Kidney epithelial cell (primary cell): ENCODE data around the gene UCHL3. TPM values are rescaled to one million over a fixed set of nuclear protein-coding genes. Genes with fewer than 3 reads are reported as not detected.
A peak's percentile ranks its signal among the peaks of the same experiment; 100 is the strongest.

Experiments
- DNase-seq: peaks from one replicate; pipeline ENCODE4 v3.0.0-alpha.2; 2010; ENCODE audit warnings: low read depth
- H3K27me3 ChIP-seq: 2 replicates; pipeline ENCODE4 v1.6.0; 2011; ENCODE audit warnings: low read length; ENCODE audit not compliant: control insufficient read depth, insufficient read depth
- H3K36me3 ChIP-seq: 2 replicates; pipeline ENCODE4 v1.5.1; 2011; ENCODE audit warnings: low read length; ENCODE audit not compliant: control insufficient read depth, insufficient read depth
- H3K4me3 ChIP-seq: 2 replicates; pipeline ENCODE4 v1.5.1; 2011; ENCODE audit warnings: low read depth, mild to moderate bottlenecking, control low read depth, low read length
- total RNA-seq: library from RNA; depleted of rRNA; stranded (reverse); fragments of >200 nt; gene quantifications from 2 replicates; pipeline ENCODE4 v1.2.3, GENCODE V29; 2015
- TF ChIP-seq, protein P1 (sequence below): IDR thresholded peaks from 2 replicates; pipeline ENCODE4 v1.5.1; 2011; ENCODE audit warnings: mild to moderate bottlenecking, moderate library complexity, low read length, control low read depth, inconsistent platforms; ENCODE audit not compliant: insufficient read depth, poor library complexity, severe bottlenecking

The UCHL3 gene
- total RNA-seq, 1 donor from 2014 or later: 75.5 TPM

DNA sequence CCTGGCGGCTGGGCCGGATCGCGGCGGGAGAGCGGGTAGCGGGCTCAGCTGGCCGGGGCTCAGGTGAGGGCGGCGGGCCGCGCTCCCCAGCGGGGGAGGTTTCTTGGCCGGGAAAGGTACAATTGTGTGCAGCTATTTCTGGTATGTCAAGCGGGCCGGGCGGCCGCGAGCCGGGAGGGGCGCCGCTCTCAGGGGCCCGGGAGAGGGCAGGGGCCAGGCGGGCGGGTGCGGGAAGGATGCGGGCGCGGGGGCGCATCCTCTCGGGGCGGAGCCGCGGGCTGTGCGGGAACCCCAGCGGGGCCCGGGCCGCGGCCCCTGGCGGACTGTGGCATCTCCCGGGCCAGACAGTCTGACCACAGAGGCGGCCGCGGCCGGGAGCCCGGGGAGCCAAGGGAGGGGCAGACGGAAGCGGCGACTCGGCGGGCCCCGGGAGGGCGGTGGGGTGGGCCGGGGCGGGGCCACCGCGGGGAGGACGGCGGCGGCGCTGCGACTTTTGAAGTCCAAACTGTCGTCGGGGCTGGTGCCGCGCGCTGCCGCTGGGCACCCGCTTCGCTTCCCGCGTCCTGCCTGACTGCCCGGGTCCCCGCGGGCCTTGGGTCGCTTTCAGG, 86.3 kb downstream of the UCHL3 start, which contains the start of gene LMO7:
LMO7 (plus strand) TSS at position 503 of the 608 bp plus-strand sequence. CDS start 328 bp downstream, outside the sequence.
- H3K36me3 ChIP-seq: no peaks in the 10 kb centered on the region
- no peaks in the 10 kb centered on the region for H3K27me3 ChIP-seq
- H3K4me3 ChIP-seq: peak within 1 kb of the TSS; percentile 57
- TF ChIP-seq, protein P1, sequence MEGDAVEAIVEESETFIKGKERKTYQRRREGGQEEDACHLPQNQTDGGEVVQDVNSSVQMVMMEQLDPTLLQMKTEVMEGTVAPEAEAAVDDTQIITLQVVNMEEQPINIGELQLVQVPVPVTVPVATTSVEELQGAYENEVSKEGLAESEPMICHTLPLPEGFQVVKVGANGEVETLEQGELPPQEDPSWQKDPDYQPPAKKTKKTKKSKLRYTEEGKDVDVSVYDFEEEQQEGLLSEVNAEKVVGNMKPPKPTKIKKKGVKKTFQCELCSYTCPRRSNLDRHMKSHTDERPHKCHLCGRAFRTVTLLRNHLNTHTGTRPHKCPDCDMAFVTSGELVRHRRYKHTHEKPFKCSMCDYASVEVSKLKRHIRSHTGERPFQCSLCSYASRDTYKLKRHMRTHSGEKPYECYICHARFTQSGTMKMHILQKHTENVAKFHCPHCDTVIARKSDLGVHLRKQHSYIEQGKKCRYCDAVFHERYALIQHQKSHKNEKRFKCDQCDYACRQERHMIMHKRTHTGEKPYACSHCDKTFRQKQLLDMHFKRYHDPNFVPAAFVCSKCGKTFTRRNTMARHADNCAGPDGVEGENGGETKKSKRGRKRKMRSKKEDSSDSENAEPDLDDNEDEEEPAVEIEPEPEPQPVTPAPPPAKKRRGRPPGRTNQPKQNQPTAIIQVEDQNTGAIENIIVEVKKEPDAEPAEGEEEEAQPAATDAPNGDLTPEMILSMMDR: no peak
- DNase-seq: no peak

DNA sequence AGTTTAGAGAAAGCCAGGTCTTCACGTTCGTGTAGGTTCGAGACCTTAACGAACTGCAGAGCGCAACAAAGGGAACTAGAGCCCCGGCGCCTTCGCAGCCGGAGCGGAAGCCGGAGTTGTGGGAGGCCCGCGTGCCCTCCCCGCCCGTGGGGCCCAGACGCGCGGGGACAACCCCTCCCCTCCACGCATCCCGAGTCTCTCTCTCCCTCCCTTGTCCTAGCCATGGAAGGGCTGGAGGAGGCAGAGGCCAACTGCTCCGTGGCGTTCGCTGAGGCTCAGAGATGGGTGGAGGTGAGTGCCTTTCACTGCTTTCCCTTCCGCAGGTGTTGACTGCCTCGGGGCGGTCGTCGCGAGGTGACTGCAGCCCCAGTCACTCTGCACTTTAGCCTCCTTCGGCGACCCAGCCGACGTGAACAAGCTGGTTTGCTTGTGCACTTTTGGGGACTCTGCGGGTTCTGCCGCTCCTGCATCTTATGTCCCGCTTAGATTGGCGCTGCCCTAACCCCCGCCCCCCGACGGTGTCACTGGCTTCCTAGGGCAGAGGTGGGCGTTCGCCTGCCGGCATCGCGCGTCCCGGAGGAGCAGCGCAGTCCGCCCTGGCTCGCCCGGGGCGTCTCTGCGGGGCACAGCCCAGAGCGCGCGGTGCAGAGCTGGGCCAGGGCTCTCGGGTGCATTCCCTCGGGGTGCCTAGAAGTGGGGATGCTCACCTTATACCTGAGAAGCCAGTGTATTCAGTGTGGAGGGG, 87.0 kb downstream of the UCHL3 start:
- DNase-seq: no peak
- TF ChIP-seq, protein P1: no peak
- Histone ChIP-seq H3K4me3 (peak overlapping the region; percentile 57), H3K36me3 (no peaks in the 10 kb centered on the region), H3K27me3 (no peaks in the 10 kb centered on the region)

DNA sequence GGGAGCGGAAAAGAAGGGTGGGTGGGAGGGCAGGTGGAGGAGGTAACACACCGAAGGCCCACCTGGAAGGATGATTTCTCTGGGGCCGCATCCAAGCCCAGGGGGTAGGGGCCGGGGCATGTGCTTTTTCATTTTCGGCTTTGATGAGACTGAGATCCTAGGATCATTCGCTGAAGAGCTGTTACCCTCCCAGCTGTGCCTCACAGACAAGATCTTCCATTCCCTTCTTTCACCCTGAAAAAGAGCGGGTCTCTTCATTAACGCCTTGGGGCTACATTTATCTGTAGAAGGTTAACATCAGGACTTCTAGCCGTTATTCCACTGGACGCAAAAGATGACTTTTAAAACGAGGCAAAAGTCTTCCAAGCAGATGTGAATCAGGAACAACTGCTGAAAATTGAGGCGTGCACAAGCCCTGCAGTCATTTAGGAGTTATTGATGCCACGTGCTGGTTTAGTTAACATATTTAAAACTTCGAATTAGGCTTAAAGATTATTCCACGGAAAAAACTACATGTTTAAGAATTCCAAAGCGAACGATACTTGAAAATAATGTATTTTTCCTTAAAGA, 87.7 kb downstream of the UCHL3 start:
- no peak for DNase-seq
- Histone ChIP-seq H3K4me3 (peak overlapping the region; percentile 57), H3K36me3 (no peaks in the 10 kb centered on the region), H3K27me3 (no peaks in the 10 kb centered on the region)
- TF ChIP-seq, protein P1: no peak

DNA sequence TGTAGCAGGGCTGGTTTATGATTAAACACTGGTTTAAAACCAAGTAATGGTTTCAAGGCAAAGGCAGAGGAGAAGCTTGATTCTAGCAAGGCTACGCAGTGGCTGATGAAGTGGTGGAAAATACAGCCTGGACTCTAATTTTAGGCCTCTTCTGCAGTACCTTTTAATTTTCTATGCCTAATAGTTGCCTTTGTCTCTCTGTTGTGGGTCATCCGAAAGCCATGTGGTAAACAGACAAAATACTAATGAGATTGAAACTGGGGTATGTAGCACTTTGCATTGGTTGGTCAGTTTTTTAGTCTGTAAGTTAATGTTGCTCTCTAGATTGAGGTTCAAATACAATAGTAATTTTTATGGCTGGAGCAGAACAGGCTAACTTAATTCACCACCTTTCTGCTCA, 89.9 kb downstream of the UCHL3 start:
- Histone ChIP-seq H3K4me3 (no peak overlapping the region), H3K36me3 (no peaks in the 10 kb centered on the region), H3K27me3 (no peaks in the 10 kb centered on the region)
- TF ChIP-seq, protein P1: no peak
- DNase-seq: no peak

DNA sequence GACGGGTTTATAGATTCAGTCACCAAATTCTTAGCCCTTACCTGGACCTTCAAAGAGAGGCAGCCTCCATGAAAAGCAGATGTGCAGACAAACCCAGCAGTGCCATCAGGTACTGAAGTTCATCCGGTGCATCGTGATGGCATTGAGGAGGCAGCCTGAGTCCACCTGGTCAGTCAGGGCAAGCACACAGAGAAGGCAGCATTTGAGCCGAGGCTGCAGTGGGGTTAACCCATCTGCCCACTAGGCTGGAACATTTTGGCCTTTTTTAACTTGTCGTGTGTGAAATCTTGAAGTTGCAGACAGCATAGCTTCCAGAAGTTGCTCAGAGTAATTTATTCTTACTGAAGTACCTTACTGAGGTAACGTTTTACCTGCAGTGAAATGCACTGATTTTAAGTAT, 91.4 kb downstream of the UCHL3 start:
- Histone ChIP-seq H3K27me3 (no peaks in the 10 kb centered on the region), H3K4me3 (no peak overlapping the region), H3K36me3 (no peaks in the 10 kb centered on the region)
- TF ChIP-seq, protein P1: no peak
- DNase-seq: no peak

DNA sequence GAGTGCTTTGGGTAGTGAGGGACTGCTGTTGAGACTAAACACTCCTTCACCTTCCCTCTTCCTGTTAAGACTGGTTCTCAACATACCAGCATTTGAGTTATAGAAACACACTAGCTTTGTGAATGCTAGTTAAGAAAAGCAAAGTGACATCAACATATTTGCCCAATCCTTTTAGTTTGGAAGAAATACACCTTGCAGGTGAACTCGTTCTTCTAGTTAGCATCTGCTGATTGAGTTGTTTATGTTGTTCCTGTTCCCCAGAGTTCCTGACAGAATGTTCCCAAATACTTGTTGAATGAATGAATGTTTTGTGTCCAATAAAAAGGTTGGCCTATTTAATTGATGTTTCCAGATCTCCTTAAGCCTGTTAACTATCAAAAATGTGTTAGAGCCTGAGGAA, 93.6 kb downstream of the UCHL3 start:
- H3K27me3 ChIP-seq: no peaks in the 10 kb centered on the region
- H3K4me3 ChIP-seq: no peak overlapping the region
- H3K36me3 ChIP-seq: no peaks in the 10 kb centered on the region
- TF ChIP-seq, protein P1: no peak
- no peak for DNase-seq
